K562 (cell line): ENCODE measurements around the gene SLC22A7. TPM values are rescaled to one million over a fixed set of nuclear protein-coding genes. Genes with fewer than 3 reads are reported as not detected.

Source experiments
- CBX2 ChIP-seq: fragments of 200-600 bp; sonication (generic); IDR thresholded peaks from one replicate; pipeline ENCODE4 v1.6.1; 2012; ENCODE audit warnings: mild to moderate bottlenecking, low read length, inconsistent platforms; ENCODE audit not compliant: insufficient read depth, poor library complexity, severe bottlenecking
- CBX3 ChIP-seq, 2 experiments: IDR thresholded peaks; 1 replicate in 1 of 2; 2 replicates in 1 of 2; pipeline ENCODE4 v1.6.1; 2012; ENCODE audit warnings: inconsistent platforms in 2 of 2, low read length in 2 of 2, borderline replicate concordance in 1 of 2, control low read depth in 1 of 2
- DNMT1 ChIP-seq: fragments of 450-650 bp; IDR thresholded peaks from 2 replicates; pipeline ENCODE4 v1.6.1; 2016; ENCODE audit warnings: antibody characterized with exemption, mild to moderate bottlenecking
- FOXA3 ChIP-seq, 2 experiments: fragments of 450-650 bp in 1 of 2; sonication (generic) in 1 of 2; formaldehyde crosslinking; IDR thresholded peaks in 1 of 2; conservative IDR thresholded peaks in 1 of 2; 2 replicates each; pipeline versions ENCODE4 v1.4.0 to v1.8.0; 2020 to 2022; ENCODE audit warnings: mild to moderate bottlenecking in 2 of 2, missing genetic modification reagents in 1 of 2
- GABPB1 ChIP-seq: sonication (generic); formaldehyde crosslinking; IDR thresholded peaks from 2 replicates; pipeline ENCODE4 v1.8.0; 2022; ENCODE audit warnings: mild to moderate bottlenecking, missing genetic modification reagents
- GATA2 ChIP-seq: sonication (generic); formaldehyde crosslinking; IDR thresholded peaks from 2 replicates; pipeline ENCODE4 v1.4.0; 2020; ENCODE audit warnings: mild to moderate bottlenecking, missing genetic modification reagents
- HDAC2 ChIP-seq: fragments of 450-650 bp; IDR thresholded peaks from 2 replicates; pipeline ENCODE4 v1.6.1; 2016; ENCODE audit warnings: mild to moderate bottlenecking
- LARP7 ChIP-seq: fragments of 450-650 bp; IDR thresholded peaks from 2 replicates; pipeline ENCODE4 v1.6.1; 2016
- NFE2 ChIP-seq: IDR thresholded peaks from 2 replicates; pipeline ENCODE4 v1.6.1; 2014; ENCODE audit warnings: antibody characterized with exemption, low read depth
- PREB ChIP-seq: sonication (generic); formaldehyde crosslinking; IDR thresholded peaks from 2 replicates; pipeline ENCODE4 v1.8.1; 2023; ENCODE audit warnings: mild to moderate bottlenecking, missing genetic modification reagents
- RB1 ChIP-seq: fragments of 450-650 bp; IDR thresholded peaks from 2 replicates; pipeline ENCODE4 v1.6.1; 2017; ENCODE audit warnings: low read depth, mild to moderate bottlenecking
- REST ChIP-seq, 2 experiments: fragments of 450-650 bp; formaldehyde crosslinking in 1 of 2; IDR thresholded peaks; 2 replicates each; pipeline versions ENCODE4 v1.4.0 to v1.6.1; 2014 to 2020; ENCODE audit warnings: mild to moderate bottlenecking in 2 of 2, borderline replicate concordance in 1 of 2, low read depth in 1 of 2
- SAFB2 ChIP-seq: fragments of 200-400 bp; formaldehyde crosslinking; IDR thresholded peaks from 2 replicates; pipeline ENCODE4 v1.6.1; 2018; ENCODE audit warnings: borderline replicate concordance, low read length, low read depth, moderate library complexity; ENCODE audit not compliant: severe bottlenecking
- THRAP3 ChIP-seq: fragments of 450-650 bp; IDR thresholded peaks from 2 replicates; pipeline ENCODE4 v1.6.1; 2016; ENCODE audit warnings: mild to moderate bottlenecking, inconsistent platforms, borderline replicate concordance
- ZNF143 ChIP-seq: sonication (generic); formaldehyde crosslinking; IDR thresholded peaks from 2 replicates; pipeline ENCODE4 v1.9.0; 2022; ENCODE audit warnings: mild to moderate bottlenecking, missing genetic modification reagents
- ZNF224 ChIP-seq: sonication (generic); formaldehyde crosslinking; IDR thresholded peaks from 2 replicates; pipeline ENCODE4 v1.8.0; 2022; ENCODE audit warnings: mild to moderate bottlenecking, missing genetic modification reagents
- ZNF512 ChIP-seq: IDR thresholded peaks from 2 replicates; pipeline ENCODE4 v1.6.1; 2016; ENCODE audit warnings: missing genetic modification characterization, missing compliant biosample characterization
- polyA plus RNA-seq, 8 experiments: library from polyadenylated mRNA; depleted of rRNA in 4 of 8; stranded (reverse) in 5 of 8; unstranded in 3 of 8; fragments of >200 nt; fragmentation: Nextera tagmentation in 2 of 8; fragmentation: Illumina TruSeq in 1 of 8; extraction: Ambion mirVana in 2 of 8; extraction: Trizol in 1 of 8; gene quantifications; 2 replicates each; pipeline versions ENCODE4 v1.2.1 to v1.2.3, GENCODE V29; 2011 to 2014; ENCODE audit warnings: inconsistent platforms in 1 of 8, missing spikeins in 1 of 8
- total RNA-seq, 7 experiments: library from RNA; depleted of rRNA in 6 of 7; stranded (reverse); fragments of >200 nt in 6 of 7; fragmentation: Illumina TruSeq in 2 of 7; extraction: Trizol in 2 of 7; gene quantifications; 2 replicates each; pipeline versions ENCODE4 v1.2.1 to v1.2.3, GENCODE V29; 2011 to 2021; ENCODE audit warnings: low replicate concordance in 1 of 7

SLC22A7 gene
- total and polyA plus RNA-seq, 9 of the 15 experiments (the other 6 are each of a cell fraction or from before 2014, with no cell fraction given), result not detected

- TF ChIP-seq REST (IDR thresholded peaks at IDR 0.05; ENCODE audit: borderline replicate concordance) (peak; percentile 57), REST (CRISPR knock-in tag; IDR thresholded peaks at IDR 0.05; ENCODE audit: low read depth) (no peak), DNMT1 (no peak), SAFB2 (no peak), CBX2 (no peak), ZNF224 (CRISPR knock-in tag) (no peak), HDAC2 (peak; percentile 64), ZNF512 (tag) (no peak), PREB (CRISPR knock-in tag) (no peak), GABPB1 (CRISPR knock-in tag) (no peak), THRAP3 (no peak), CBX3 (IDR thresholded peaks at IDR 0.05; ENCODE audit: borderline replicate concordance in 1 of 2, low read length in 2 of 2) (no peak), ZNF143 (CRISPR knock-in tag) (no peak), NFE2 (no peak), LARP7 (no peak), GATA2 (peak; percentile 38; the same call in 1 of the 2 replicates), RB1 (no peak), FOXA3 (CRISPR knock-in tag; conservative IDR thresholded peaks at IDR 0.05 in 1 of 2, IDR thresholded peaks at IDR 0.05 in 1 of 2) (peak; percentile 72 to 88; a peak in 3 of 4 replicates)
Observed at GRCh38 chr6:43267619-43268354, 30.3 kb upstream of the SLC22A7 start (continued).
